GM19324 (cell line): ENCODE measurements around the gene RFC2.
"Not testable (repeated sequence)": the region's sequence is repeated elsewhere in the genome, so short reads cannot be mapped to it uniquely, and the experiment has no call there.

ENCODE experiments used
- ATAC-seq: cut with Tn5 transposase; IDR thresholded peaks from one replicate; pipeline ENCODE4 v1.9.1; 2021; ENCODE audit warnings: mild to moderate bottlenecking, moderate library complexity; ENCODE audit not compliant: unreplicated experiment, low FRiP score

RFC2 gene

DNA sequence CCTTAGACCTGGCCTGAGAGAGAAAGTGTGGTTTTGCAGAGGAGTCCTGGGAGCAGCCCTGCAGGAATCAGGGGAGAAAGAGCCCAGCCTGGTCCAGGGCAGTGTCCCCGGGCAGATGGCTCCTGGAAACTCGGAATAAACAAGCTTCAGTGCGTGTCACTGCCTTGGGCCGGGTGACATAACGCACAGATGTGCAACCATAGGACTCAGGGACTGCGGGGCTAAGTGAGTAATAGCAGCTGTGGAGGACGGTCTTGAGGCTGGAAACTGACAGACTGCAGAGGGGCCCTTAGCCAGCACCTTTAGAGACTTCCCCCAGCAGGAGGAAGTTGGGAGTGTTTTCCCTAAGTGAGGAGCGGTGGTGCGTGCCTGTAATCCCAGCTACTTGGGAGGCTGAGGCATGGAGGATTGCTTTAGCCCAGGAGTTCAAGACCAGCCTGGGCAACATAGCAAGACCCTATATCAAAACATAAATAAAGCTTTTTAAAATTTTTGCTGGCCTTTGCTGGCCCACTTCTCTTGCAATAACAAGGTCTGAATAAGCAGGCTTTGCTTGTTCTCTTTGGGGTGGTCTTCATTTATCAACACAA is 29.8 kb upstream of the RFC2 start:
- no peak for ATAC-seq

DNA sequence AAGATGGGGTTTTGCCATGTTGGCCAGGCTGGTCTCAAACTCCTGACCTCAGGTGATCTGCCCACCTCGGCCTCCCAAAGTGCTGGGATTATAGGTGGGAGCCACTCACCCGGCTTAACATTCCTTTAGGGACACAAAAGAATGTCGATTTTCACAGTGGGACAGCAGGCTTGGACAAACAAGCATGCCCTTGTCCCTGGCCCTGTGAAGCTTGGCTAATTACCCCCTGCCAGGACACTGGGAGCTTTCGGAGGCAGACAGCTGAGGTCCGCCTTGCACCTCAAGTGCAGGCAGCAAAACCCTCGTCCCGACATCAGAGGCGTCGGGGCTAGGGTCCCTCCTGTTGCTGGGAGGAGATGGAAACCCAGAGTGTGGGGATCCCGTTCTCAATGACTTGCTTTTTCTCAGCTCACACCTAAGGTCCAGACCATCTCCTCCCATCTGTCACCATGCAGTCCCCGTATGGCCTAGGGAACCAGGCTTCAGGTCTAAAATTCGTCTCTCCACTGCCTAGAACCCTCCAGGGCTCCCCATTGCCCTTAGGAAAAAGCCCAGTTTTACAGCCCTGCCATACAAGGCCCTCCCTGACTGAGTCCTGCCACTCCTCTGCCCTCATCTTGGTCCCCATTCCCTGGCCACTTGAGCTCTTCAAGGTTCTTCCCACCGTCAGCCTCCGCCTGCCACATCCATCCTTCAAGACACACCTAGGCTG is 28.7 kb upstream of the RFC2 start:
- no peak for ATAC-seq

DNA sequence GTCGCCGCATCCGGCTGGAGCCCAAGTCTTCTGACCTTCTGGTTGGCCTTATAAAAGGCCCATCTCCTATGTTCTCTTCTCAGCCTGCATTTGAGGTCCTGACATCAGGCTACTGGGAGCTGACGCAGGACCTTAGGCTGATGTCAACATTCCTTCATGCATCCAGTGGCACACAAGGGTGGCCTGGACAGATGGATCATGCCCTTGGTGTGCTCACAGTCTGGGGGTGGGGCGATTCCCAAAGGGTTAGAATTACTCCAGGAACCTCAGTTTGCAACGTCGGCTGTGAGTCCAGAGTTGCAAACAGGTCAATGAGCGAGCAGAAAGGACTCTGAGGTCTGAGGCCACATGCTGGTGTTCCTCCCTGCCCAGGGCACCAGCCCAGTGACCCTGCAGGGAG is 26.8 kb upstream of the RFC2 start:
- ATAC-seq: no peak

DNA sequence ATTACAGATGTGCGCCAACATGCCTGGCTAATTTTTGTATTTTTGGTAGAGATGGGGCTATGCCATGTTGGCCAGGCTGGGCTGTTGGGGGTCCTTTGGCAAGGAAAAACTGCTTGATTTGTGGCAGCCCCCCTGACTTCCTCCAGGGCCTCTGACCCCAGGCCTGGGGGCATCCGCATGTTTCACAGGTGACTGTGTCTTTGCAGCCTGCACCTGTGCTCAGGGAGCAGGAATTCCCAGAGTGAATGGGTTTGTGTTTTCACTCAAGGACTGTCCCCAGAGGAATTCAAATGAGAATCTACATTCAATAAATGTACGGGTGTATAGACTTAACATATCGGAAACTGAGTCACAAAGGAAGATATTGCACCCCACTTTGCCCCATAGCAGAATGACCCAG is 23.4 kb upstream of the RFC2 start:
- ATAC-seq: no peak

DNA sequence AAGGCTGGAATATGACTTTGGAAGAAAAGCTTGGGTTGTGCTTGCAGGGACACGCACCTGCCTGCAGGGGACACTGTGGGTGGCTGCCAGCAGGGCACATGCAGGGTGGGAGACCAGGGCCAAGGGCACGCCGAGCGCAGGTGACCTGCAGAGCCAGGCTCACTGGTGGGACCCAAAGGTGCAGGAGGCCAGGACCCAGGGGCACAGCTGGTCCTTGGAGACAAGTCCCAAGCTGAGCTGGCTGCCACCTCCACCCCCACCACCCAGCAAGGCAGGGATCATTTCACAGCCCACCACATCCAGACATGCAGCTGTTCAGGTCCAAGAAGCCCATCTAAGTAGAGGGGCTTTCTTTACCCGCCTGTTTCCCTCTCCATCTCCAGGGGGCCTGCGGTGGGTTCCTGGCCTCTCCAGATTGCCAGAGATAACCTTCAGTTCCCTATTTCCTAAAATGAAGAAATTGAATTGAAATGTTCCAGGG is 21.2 kb upstream of the RFC2 start:
- ATAC-seq: no peak

DNA sequence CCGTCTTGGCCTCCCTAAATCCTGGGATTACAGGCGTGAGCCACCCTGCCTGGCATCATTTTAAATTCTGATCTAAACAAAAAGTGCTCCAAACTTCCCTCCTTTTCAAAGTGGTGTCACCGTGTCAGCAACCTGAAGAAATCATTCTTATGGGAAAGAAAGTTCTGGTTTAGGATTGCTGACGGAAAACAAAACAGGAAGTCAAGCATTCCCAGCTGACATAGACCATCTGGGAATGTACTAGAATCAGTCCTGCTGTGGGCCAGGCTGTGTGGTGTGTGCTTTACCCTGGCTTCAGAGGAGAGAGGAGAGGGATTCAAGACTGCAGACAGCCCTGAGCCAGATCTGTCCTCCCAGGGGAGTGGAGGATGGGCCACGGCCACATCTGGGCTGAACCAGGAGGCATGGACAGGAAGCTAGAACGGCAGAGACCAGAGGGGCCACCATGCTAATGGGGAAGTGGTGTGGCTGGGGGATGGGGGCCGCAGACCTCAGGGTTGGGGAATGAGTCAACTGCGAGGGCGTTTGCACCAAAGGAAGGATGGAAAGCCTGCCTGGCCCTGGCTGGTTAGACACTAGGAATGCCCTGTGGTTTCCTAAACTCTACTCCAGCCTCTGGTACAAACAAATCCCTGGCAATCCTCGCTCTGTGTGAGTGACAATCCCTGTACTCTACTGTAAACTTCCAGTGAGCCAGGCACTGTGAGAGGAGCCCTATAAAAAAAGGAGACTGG is 18.3 kb upstream of the RFC2 start:
- ATAC-seq: peak; percentile 58

DNA sequence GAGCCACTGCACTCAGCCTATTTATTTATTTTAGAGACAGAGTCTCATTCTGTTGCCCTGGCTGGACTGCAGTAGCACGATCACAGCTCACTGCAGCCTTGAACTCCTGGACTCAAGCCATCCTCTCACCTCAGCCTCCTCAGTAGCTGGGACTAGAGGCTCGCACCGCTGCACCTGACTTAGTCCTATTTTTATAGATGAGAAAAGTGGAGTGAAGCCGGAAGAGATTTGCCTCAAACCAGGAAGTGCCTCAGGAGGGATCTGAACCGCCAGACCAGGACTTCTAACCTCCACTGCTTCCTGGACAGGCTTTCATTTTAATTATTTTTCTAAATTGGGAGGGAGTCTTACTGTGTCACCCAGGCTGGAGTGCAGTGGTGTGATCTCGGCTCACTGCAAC is 17.5 kb upstream of the RFC2 start:
- ATAC-seq: no peak

DNA sequence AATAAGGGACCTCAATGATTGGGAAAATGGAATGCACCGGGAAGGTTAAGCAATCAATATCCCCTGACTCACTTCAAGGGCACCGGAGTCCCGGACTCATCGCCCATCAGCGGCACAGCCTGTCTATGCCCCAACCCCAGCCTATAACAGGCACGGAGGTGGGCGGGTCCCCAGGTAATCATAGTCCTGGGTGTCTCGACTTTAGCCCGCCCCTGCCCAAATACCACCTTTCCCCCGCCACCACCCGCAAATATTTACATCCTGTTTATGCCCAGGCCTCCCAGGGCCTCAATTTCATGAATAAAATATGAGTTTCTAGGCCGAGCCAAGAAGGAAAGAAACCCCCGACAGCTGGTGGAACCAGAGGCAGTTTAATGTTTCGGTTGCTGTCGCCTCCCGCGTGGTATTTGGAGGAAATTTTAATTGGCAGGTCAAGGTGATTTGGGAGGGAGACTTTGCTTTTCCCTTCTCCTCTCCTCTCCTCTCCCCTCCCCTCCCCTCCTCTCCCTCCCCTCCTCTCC is 15.6 kb upstream of the RFC2 start:
- peak; percentile 57 for ATAC-seq

DNA sequence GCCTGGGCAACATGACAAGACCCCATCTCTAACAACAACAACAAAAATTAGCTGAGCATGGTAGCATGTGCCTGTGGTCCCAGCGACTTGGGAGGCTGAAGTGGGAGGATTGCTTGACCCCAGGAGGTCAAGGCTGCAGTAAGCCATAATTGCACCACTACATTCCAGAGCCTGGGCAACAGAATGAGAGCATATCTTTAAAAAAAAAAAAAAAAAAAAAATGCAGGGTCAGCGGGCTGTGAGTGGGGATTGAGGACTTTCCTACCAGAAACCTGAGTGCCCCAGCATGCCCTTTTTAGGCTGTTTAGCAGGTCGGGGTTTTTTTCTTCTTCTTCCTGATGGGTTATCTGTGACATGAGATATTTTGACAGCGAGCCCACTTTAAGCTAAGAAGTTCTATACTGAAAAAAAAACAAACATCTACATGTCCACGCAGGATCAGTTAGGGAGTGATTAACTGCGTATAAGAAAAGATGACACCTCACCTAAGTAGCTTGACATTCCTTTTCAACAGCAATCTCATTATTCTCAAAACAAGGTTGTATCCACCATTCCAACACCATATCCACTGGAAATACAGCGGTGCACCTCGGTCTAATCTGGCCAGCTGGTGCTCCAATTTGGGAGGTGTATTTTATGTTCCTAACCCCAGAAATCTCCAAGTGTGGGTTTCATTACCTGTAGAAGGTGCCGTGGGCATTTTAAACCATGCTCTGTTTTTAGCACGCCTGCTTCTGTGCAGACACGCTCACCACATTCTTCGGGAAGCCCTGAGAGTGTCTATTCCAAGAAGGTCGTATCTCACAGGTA is 13.8 kb upstream of the RFC2 start:
- no peak for ATAC-seq

DNA sequence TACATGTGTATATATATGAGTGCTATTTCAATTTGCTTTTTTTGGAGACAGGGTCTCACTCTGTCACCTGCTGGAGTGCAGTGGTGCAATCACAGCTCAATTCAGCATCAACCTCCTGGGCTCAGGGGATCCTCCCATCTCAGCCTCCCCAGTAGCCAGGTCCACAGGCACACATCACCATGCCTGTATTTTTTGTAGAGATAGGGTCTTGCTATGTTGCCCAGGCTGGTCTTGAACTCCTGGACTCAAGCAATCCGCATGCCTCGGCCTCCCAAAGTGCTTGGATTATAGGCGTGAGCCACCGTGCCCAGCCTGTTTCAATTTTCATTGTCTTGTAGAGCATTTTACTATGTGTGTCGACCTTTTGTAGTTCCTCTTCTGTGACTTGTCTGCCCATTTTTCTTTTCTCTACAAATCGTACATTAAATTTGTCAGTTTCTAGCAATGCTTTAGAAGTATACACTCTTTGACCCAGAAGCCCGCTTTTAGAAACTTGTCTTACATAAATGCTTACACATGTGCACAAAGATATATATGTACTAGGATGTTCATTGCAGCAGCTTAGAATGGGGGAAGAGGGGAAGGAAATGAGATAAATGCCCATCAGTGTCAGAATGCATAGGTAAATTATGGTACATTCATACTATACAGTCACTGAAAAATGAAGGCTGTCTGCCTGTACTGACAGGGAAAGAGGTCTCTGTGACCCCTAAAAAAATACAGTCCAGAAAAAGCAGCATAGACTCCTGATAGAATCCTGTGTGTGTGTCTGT is 12.2 kb upstream of the RFC2 start:
- ATAC-seq: no peak

DNA sequence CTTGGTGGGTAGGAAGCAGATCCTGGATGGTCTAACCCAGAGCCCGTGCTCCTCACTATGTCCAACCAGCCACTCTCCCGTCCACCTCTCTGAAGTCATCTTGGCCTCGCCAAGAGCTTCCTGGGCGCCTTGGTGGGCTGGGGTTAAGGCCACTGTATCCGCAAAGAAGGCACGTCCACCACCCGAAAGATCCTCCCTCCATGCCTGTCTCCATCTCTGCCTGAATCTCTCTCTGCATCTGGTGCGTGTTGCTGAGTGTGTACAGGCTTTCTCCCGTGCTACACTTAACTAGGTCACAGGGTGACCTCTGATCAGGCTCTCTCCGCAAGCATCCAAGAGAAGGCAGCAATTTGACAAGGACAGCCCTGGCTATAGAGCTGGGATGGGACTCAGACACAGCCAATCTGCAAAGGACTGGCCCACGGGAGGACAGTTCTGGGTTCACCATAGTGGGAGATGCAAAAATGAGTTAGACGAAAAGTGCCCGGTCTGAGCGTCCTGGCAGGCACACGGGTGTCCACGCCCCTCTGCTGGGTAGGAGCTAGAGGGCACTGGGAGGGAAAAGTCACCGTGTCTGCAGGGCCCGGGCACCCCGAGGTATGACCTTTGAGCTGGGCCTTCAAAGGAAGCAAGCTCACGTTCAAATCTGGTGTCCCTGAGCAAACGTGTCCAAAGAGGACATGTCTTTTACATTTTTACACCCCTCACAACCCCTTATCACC is 9.4 kb upstream of the RFC2 start:
- ATAC-seq: no peak

DNA sequence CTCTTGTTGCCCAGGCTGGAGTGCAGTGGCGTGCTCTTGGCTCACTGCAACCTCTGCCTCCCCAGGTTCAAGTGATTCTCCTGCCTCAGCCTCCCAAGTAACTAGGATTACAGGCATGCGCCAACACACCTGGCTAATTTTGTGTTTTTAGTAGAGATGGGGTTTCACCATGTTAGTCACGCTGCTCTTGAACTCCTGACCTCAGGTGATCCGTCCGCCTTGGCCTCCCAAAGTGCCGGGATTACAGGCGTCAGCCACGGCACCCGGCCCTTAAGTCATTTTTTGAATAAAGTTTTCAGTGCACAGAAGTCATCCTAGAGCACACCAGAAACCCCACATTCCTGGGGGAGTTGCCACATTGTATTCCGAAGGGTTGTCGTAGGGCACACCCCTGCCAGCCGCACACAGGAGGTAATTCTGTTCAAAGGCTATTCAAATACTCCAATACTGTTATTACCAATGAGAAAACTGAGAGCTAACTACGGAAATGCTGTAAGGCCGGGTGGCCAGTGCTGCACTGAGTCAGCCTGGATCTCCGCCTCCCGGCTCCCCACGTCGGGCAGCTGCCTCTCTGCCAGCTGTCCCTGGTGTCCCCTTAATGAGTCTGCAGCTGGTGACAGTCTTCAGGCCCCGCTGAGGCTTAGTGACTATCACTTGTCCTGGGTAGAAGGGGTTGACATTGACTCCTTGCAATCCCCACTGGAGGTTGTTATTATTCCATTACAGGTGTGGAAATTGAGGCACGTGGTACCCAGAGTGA is 8.6 kb upstream of the RFC2 start:
- ATAC-seq: no peak

DNA sequence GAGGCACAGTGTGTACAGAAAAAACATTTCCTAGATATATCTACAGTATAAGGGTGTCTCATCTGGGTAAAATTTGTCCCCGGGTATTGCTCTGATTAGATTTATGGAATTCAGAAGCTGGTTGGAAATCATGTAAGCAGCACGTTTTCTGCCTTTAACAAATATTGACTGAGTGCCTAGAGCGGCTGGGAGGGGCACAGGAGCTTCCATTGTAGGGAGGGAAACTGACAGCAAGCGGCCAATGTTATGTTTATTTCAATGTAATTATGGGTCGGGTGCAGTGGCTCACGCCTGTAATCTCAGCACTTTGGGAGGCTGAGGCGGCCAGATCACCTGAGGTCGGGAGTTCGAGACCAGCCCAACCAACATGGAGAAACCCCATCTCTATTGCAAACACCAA is 4.4 kb upstream of the RFC2 start:
- no peak for ATAC-seq

DNA sequence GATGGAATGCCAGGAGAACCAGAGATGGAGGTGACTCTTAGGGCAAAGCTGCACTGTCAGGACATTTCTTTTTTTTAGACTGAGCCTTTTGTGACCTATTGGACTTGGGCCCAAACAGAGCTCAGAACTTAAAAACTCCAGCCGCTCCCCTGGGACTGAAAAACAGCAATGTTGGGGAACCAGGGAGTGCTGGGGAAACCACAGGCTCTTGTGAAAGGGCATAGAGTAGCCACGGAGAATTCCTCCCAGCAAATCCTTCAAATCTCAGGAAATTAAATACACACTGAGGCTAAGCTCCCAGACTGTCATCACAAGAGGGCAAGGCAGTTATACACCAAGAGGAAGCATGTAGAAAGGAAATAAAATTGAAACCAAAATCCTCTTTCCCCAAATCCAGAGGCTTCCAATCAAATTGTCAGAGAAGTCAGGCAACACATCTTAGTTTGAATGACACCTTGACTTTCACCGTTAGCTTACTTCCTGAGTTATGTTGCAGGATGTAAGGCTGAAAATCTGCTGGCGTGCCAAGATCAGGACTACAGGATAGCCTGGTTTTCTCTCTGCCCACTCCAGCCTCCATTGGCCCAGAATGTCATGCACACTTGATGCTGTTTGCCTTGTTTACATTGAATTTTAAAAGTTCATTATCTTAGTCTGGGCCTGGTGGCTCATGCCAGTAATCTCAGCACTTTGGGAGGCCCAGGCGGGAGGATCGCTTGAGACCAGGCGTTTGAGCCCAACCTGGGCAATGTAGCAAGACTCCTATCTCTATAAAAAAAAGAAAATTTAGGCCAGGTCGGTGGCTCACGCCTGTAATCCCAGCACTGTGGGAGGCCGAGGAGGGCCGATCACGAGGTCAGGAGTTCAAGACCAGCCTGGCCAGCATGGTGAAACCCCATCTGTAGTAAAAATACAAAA is 2.6 kb upstream of the RFC2 start:
- no peak for ATAC-seq

DNA sequence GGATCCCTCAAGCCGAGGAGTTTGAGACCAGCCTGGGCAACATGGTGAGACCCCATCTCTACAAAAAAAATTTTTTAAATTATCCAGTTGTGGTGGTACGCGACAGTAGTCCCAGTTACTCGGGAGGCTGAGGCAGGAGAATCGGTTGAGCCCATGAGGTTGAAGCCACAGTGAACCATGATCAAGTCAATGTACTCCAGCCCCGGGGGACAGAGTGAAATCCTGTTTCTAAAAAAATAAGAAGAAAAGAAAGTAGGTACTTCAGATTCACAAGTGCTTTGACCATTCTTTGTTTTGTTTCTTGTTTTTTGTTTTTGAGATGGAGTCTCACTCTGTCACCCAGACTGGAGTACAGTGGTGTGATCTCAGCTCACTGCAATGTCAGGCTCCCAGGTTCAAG is 1.3 kb upstream of the RFC2 start:
- not testable (repeated sequence) for ATAC-seq

DNA sequence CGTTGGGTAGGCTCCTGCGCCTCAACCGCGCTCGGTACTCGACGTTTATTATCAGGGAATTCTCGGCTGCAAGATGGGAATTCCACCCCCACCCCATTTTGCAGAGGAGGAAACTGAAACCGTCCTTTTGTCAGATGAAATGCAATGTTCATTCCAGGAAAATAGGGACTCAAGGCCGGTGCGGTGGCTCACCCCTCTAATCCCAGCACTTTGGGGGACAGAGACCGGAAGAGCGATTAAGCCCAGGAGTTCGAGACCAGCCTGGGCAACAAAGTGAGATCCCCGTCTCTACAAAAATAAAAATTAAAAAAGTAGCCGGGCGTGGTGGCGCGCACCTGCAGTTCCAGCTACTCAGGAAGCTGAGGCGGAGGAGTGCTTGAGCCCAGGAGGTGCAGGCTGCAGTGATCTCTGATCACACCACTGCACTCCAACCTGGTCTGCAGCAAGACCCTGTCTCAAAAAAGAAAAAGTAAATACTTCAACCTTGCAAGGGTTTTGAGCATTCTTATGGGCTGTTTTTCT is 720 bp upstream of the RFC2 start:
- no peak for ATAC-seq

DNA sequence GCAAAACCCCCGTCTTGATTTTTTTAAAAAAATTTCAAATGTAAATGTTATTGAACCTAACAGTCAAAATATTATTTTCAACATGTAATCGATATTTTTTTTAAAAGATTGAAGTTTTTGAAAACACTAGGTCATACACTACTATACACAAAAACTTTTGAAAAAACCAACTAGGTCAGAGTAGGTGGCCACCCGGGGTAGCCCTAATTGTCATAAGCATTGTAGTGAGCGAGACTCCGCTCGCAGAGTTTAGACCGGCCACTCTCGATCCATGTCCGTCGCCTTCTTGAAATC is 417 bp downstream of the RFC2 start:
- ATAC-seq: no peak

DNA sequence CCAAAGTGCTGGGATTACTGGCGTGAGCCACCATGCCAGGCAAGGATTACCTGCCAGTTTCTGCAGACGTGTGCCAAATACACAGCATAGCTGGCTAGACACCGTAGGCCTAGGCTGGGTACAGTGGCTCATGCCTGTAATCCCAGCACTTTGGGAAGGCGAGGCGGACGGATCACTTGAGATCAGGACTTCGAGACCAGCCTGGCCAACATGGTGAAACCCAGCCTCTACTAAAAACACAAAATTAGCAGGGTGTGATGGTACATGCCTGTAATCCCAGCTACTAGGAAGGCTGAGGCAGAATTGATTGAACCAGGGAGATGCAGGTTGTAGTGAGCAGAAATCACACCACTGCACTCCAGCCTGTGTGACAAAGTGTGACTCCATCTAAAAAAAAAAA is 868 bp downstream of the RFC2 start:
- no peak for ATAC-seq
